PC-9 (cell line): ENCODE data around the gene CKS1B. TPM values are rescaled to one million over a fixed set of nuclear protein-coding genes. Genes with fewer than 3 reads are reported as not detected.

Experiments
- BruUV-seq: library from RNA; stranded (reverse); fragments of 400-500 nt; replicated peaks from 2 replicates; lab custom pipeline; 2021; lab: Mats Ljungman, UMichigan
- CTCF ChIA-PET: fragments of 300-600 bp; sonication (Branson Sonifier 250); formaldehyde crosslinking; loops from one replicate; lab custom pipeline; 2022; ENCODE audit warnings: antibody characterized with exemption; lab: Charles Lee
- POLR2A ChIA-PET: fragments of 300-600 bp; sonication (Branson Sonifier 250); formaldehyde crosslinking; loops from one replicate; lab custom pipeline; 2022; ENCODE audit warnings: antibody characterized with exemption; ENCODE audit not compliant: unreplicated experiment; lab: Charles Lee
- DNase-seq, 2 experiments: peaks; one replicate each; pipeline versions ENCODE4 v3.0.0 to v3.0.0-alpha.2; 2015 to 2022; ENCODE audit warnings: mixed read lengths in 1 of 2
- H2AFZ ChIP-seq: fragments of 200-600 bp; sonication (generic); 2 replicates; pipeline ENCODE4 v1.8.1; 2017; ENCODE audit warnings: antibody characterized with exemption
- H3F3A ChIP-seq: fragments of 200-600 bp; sonication (generic); 2 replicates; pipeline ENCODE4 v1.8.1; 2017; ENCODE audit warnings: antibody characterized with exemption, mild to moderate bottlenecking, low read depth; ENCODE audit not compliant: insufficient read depth
- H3K27ac ChIP-seq: fragments of 200-600 bp; sonication (generic); 2 replicates; pipeline ENCODE4 v1.6.1; 2016; ENCODE audit warnings: mixed run types
- H3K27me3 ChIP-seq: fragments of 200-600 bp; sonication (generic); 2 replicates; pipeline ENCODE4 v1.6.1; 2016; ENCODE audit warnings: low read depth, mixed run types; ENCODE audit not compliant: insufficient read depth
- H3K36me3 ChIP-seq: fragments of 200-600 bp; sonication (generic); 2 replicates; pipeline ENCODE4 v1.6.1; 2016; ENCODE audit warnings: low read depth, mixed run types
- H3K4me1 ChIP-seq: fragments of 200-600 bp; sonication (generic); replicated peaks from 2 replicates; pipeline ENCODE4 v1.6.1; 2016; ENCODE audit warnings: mixed run types; ENCODE audit not compliant: insufficient read depth
- H3K4me2 ChIP-seq: fragments of 200-600 bp; sonication (generic); 2 replicates; pipeline ENCODE4 v1.6.1; 2017; ENCODE audit warnings: mixed run types
- H3K4me3 ChIP-seq: fragments of 200-600 bp; sonication (generic); 2 replicates; pipeline ENCODE4 v1.6.1; 2016; ENCODE audit warnings: mixed run types
- H3K79me2 ChIP-seq: fragments of 200-600 bp; sonication (generic); 2 replicates; pipeline ENCODE4 v1.6.1; 2017; ENCODE audit warnings: low read depth, mixed run types
- H3K9me2 ChIP-seq: fragments of 200-600 bp; sonication (generic); 2 replicates; pipeline ENCODE4 v1.8.1; 2017; ENCODE audit warnings: mild to moderate bottlenecking; ENCODE audit not compliant: insufficient read depth
- H3K9me3 ChIP-seq: fragments of 200-600 bp; sonication (generic); 2 replicates; pipeline ENCODE4 v1.8.1; 2016; ENCODE audit warnings: low read depth; ENCODE audit not compliant: insufficient read depth
- H4K20me1 ChIP-seq: fragments of 200-600 bp; sonication (generic); 2 replicates; pipeline ENCODE4 v1.8.1; 2017; ENCODE audit not compliant: insufficient read depth
- EZH2 ChIP-seq: fragments of 200-600 bp; sonication (generic); IDR thresholded peaks from 2 replicates; pipeline ENCODE4 v1.8.0; 2017; ENCODE audit warnings: antibody characterized with exemption, low read depth
- intact Hi-C: fragments of 100-400 bp; cut with micrococcal nuclease; formaldehyde crosslinking; loops from one replicate; pipeline ENCODE4 v1.10.0; 2022; ENCODE audit not compliant: unreplicated experiment
- total RNA-seq: library from RNA; stranded (reverse); gene quantifications from 2 replicates; pipeline ENCODE4 v1.2.3, GENCODE V29; 2021
- TF ChIP-seq, protein P1 (sequence below): fragments of 200-600 bp; sonication (generic); conservative IDR thresholded peaks from 2 replicates; pipeline ENCODE4 v1.6.1; 2017; ENCODE audit warnings: mixed run types, antibody characterized with exemption, mild to moderate bottlenecking, moderate library complexity

The CKS1B gene
- total RNA-seq, 1 experiment from 2014 or later, result 236 TPM

DNA sequence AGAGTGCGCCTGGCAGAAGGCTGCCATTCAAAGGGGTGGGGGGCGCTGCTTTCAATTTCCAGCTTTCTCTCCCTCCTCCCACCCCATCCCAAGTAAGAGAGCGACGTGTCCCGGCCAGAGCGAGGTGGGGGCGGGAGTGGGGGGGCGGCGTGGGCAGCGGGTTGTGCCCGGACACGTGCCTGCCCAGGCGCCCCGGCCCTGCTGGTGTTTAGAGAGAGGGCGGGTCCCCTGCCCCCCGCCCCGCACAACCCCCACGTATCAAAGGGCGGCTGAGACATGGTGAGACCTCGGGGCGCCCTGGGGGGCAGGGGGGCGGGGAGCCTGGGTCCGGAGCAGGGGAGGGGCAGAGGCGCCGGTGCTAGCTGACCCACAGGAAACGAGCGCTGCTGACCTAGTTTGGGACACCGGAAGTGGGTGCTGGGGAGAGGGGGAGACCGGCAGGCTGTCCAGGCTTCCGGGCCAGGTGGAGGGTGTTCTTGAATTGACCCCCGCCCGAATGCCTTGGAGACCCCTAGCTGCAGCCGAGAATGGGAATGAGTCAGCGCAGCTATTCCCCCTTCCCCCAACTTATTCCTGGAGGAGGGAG is 29.4 kb downstream of the CKS1B start:
- Histone ChIP-seq H3K9me3 (no peaks in the 10 kb centered on the region), H3F3A (peaks cover 16% of the 10 kb centered on the region), H3K4me3 (peak overlapping the region; percentile 100), H2AFZ (peak overlapping the region; percentile 77; the same call in 1 of the 2 replicates), H3K27me3 (no peaks in the 10 kb centered on the region), H3K4me2 (peak overlapping the region; percentile 91), H3K36me3 (no peaks in the 10 kb centered on the region), H3K4me1 (peaks cover 20% of the 10 kb centered on the region), H3K27ac (peak overlapping the region; percentile 60), H3K79me2 (peaks cover 69% of the 10 kb centered on the region), H3K9me2 (no peaks in the 10 kb centered on the region), H4K20me1 (peaks cover 9% of the 10 kb centered on the region; the same call in 1 of the 2 replicates)
- peak in 1 of 2 experiments; percentile 62 for DNase-seq
- ChIA-PET POLR2A (interaction anchor here (0.6 kb wide), 2 partner anchors 12 to 31 kb away, joined by 4 to 5 read pairs; no protein-coding TSS in a partner anchor), CTCF (interaction anchor here (0.6 to 0.7 kb wide), 2 partner anchors 13 to 48 kb away, joined by 7 to 10 read pairs; no protein-coding TSS in a partner anchor)
- intact Hi-C loops, result loop anchor here (5.0 kb wide), 1 partner anchor 42 kb away; the partner anchor contains the start of gene PYGO2
- no peak for TF ChIP-seq EZH2
- TF ChIP-seq, protein P1, sequence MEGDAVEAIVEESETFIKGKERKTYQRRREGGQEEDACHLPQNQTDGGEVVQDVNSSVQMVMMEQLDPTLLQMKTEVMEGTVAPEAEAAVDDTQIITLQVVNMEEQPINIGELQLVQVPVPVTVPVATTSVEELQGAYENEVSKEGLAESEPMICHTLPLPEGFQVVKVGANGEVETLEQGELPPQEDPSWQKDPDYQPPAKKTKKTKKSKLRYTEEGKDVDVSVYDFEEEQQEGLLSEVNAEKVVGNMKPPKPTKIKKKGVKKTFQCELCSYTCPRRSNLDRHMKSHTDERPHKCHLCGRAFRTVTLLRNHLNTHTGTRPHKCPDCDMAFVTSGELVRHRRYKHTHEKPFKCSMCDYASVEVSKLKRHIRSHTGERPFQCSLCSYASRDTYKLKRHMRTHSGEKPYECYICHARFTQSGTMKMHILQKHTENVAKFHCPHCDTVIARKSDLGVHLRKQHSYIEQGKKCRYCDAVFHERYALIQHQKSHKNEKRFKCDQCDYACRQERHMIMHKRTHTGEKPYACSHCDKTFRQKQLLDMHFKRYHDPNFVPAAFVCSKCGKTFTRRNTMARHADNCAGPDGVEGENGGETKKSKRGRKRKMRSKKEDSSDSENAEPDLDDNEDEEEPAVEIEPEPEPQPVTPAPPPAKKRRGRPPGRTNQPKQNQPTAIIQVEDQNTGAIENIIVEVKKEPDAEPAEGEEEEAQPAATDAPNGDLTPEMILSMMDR, result no peak
- BruUV-seq, result no TSS peak

DNA sequence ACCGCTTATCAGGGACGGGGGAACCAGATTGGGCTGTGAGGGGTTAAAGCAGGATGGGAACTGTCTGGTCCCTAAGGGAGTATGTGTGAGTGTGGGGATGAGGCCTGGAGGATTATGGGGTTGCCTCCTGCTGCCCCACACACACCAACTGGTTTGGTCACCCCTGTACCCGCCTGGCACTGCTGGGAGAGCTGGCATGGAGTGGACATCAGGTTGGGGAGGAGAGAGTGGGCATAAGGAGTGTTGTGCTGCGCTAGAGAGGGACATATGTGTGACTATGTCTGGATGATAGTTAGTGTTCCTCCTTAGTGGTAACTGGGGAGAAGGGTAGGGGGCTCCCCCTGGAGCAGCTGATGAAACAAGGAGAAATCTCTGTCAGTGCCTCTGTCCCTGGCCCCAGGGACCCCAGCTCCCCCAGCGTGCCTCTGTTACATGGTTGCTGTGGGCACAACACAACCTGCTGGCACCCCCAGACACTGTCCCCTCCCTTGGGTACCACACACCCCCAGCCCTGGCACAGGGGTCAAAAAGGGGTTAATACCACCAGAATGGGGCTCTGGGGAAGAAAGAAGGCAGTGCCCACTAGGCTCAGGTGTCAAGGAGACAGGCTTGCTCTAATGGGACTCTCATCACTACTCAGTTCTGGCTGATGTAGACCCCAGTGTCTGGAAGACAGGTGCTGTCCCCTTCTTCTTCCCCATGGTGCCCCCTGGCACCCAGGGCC is 30.0 kb downstream of the CKS1B start:
- Histone ChIP-seq H3K4me1 (peaks cover 19% of the 10 kb centered on the region), H3F3A (peaks cover 16% of the 10 kb centered on the region), H3K27me3 (no peaks in the 10 kb centered on the region), H3K9me3 (no peaks in the 10 kb centered on the region), H3K4me2 (peak overlapping the region; percentile 91), H3K79me2 (peaks cover 70% of the 10 kb centered on the region), H3K27ac (peak overlapping the region; percentile 60), H4K20me1 (peaks cover 10% of the 10 kb centered on the region), H3K36me3 (no peaks in the 10 kb centered on the region), H2AFZ (0 out of 2 replicates have a peak overlapping the region, but pooled peaks have one; percentile 77), H3K9me2 (no peaks in the 10 kb centered on the region), H3K4me3 (peak overlapping the region; percentile 100)
- BruUV-seq, result no TSS peak
- ChIA-PET POLR2A (interaction anchor here (0.6 kb wide), 2 partner anchors 31 to 45 kb away, joined by 3 to 5 read pairs; no protein-coding TSS in a partner anchor), CTCF (no interaction called here)
- intact Hi-C loops, result loop anchor here (5.0 kb wide), 1 partner anchor 42 kb away; the partner anchor contains the start of gene PYGO2
- no peak for DNase-seq
- TF ChIP-seq, protein P1, result no peak
- TF ChIP-seq EZH2, result no peak
